Body of pancreas (tissue), 4 donors: ENCODE data around the gene SLC24A4. TPM values are rescaled to one million over a fixed set of nuclear protein-coding genes. Genes with fewer than 3 reads are reported as not detected.

ENCODE experiments used
- ATAC-seq: fragments of 150-250 bp; one replicate; pipeline ENCODE4 v1.9.1; 2016
- DNase-seq, 4 donors: peaks; one replicate each; pipeline ENCODE4 v3.0.0-alpha.2; 2019
- H3K27ac ChIP-seq, 4 donors: fragments of 200-600 bp; sonication (generic); 1 replicate in 3 of 4; 2 replicates in 1 of 4; pipeline versions ENCODE4 v1.5.1 to v1.6.1; 2016 to 2019; ENCODE audit warnings: mild to moderate bottlenecking in 1 of 4, mixed read lengths in 1 of 4, moderate library complexity in 1 of 4
- H3K27me3 ChIP-seq, 2 donors: fragments of 200-600 bp; sonication (generic); one replicate each; pipeline ENCODE4 v1.6.0; 2016; ENCODE audit warnings: mild to moderate bottlenecking in 1 of 2
- H3K36me3 ChIP-seq, 2 donors: fragments of 200-600 bp; sonication (generic); replicated peaks in 1 of 2; 2 replicates each; pipeline ENCODE4 v1.5.1; 2016; ENCODE audit warnings: low read depth in 2 of 2; ENCODE audit not compliant: insufficient read depth in 1 of 2
- H3K4me1 ChIP-seq: fragments of 200-600 bp; sonication (generic); one replicate; pipeline ENCODE4 v1.6.0; 2016
- H3K4me3 ChIP-seq, 2 donors: fragments of 200-600 bp; sonication (generic); 1 replicate in 1 of 2; 2 replicates in 1 of 2; pipeline ENCODE4 v1.5.1; 2016 to 2019
- H3K9me3 ChIP-seq, 3 donors: fragments of 200-600 bp; sonication (generic); 1 replicate in 2 of 3; 2 replicates in 1 of 3; pipeline ENCODE4 v1.5.1; 2016
- POLR2A ChIP-seq, 3 donors: fragments of 450-650 bp; IDR thresholded peaks; one replicate each; pipeline ENCODE4 v1.6.1; 2016; ENCODE audit warnings: antibody characterized with exemption in 3 of 3, mild to moderate bottlenecking in 2 of 3
- WGBS, 2 donors: methylation state at CpG; one replicate each; pipeline ENCODE4 v1.1.5; 2017; 5-methylcytosine and 5-hydroxymethylcytosine counted together
- intact Hi-C: fragments of 100-400 bp; cut with DNase I; formaldehyde crosslinking; loops from one replicate; pipeline ENCODE4 v1.15.1; 2023
- total RNA-seq, 2 donors: library from RNA; depleted of rRNA; stranded (reverse); fragments of >200 nt; gene quantifications; one replicate each; pipeline ENCODE4 v1.1.0, GENCODE V29; 2016
- TF ChIP-seq, protein P1 (sequence below), 7 experiments: fragments of 450-650 bp in 4 of 7; fragments of 200-600 bp in 3 of 7; sonication (generic) in 3 of 7; IDR thresholded peaks; one replicate each; pipeline ENCODE4 v1.5.1; 2016 to 2019; ENCODE audit warnings: antibody characterized with exemption in 7 of 7

Gene SLC24A4
- total RNA-seq, 2 donors from 2014 or later: 0.26 TPM; not detected in 1

DNA sequence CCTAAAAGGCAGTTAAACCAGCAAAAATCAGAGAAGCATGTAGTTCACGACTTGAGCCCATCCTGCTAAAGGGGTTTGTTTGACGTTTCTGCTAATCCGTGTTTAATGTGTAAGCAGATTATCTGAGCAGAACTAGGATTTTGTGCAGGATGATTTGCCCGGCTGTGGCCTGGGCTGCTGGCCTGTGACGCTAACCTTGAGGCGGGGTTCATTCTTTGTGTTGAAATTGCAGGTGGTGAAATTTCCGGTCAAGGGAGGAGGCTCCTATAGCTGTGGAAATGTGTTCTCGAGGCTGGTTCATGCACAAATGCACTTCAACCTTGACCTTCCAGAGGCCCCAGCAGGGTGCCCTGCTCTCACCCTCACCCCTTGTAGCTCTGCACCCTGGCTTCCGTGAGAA lies 63.7 kb downstream of the SLC24A4 start:
- Histone ChIP-seq H3K27me3 (no peaks in the 10 kb centered on the region), H3K9me3 (no peaks in the 10 kb centered on the region), H3K27ac (no peak overlapping the region), H3K4me3 (no peak overlapping the region), H3K36me3 (no peaks in the 10 kb centered on the region), H3K4me1 (no peaks in the 10 kb centered on the region)
- WGBS, 2 donors: 21 to 22% methylated on average over 9 of the region's 9 CpGs
- DNase-seq (peak in 1 of 4 donors; percentile 38), ATAC-seq (no peak)
- intact Hi-C loops: no loop called here
- TF ChIP-seq POLR2A (IDR thresholded peaks at IDR 0.05): no peak
- TF ChIP-seq, protein P1, sequence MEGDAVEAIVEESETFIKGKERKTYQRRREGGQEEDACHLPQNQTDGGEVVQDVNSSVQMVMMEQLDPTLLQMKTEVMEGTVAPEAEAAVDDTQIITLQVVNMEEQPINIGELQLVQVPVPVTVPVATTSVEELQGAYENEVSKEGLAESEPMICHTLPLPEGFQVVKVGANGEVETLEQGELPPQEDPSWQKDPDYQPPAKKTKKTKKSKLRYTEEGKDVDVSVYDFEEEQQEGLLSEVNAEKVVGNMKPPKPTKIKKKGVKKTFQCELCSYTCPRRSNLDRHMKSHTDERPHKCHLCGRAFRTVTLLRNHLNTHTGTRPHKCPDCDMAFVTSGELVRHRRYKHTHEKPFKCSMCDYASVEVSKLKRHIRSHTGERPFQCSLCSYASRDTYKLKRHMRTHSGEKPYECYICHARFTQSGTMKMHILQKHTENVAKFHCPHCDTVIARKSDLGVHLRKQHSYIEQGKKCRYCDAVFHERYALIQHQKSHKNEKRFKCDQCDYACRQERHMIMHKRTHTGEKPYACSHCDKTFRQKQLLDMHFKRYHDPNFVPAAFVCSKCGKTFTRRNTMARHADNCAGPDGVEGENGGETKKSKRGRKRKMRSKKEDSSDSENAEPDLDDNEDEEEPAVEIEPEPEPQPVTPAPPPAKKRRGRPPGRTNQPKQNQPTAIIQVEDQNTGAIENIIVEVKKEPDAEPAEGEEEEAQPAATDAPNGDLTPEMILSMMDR (IDR thresholded peaks at IDR 0.05): no peak

DNA sequence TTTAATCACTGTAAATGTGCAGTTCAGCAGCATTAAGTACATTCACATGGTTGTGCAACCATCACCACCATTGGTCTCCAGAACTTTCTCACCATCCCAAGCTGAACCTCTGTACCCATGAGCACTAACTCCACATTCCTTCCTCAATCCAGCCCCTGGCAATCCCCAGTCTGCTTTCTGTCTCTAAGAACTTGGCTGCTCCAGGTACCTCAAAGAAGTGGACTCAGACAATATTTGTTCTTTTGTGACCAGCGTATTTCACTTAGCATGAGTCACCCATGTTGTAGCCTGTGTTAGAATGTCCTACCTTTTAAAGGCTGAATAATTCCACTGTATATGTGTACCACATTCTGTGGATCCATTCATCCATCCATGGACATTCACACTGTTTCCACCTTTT lies 64.6 kb downstream of the SLC24A4 start:
- no peaks in the 10 kb centered on the region for H3K9me3 ChIP-seq
- no peaks in the 10 kb centered on the region for H3K4me1 ChIP-seq
- H3K27ac ChIP-seq: no peak overlapping the region
- intact Hi-C loops: no loop called here
- ATAC-seq (no peak), DNase-seq (no peak)
- H3K4me3 ChIP-seq: no peak overlapping the region
- no peaks in the 10 kb centered on the region for H3K36me3 ChIP-seq
- WGBS, 2 donors: 92 to 100% methylated on average over 1 of the region's 1 CpG
- no peak for TF ChIP-seq POLR2A (IDR thresholded peaks at IDR 0.05)
- TF ChIP-seq, protein P1 (IDR thresholded peaks at IDR 0.05): no peak
- H3K27me3 ChIP-seq: no peaks in the 10 kb centered on the region

DNA sequence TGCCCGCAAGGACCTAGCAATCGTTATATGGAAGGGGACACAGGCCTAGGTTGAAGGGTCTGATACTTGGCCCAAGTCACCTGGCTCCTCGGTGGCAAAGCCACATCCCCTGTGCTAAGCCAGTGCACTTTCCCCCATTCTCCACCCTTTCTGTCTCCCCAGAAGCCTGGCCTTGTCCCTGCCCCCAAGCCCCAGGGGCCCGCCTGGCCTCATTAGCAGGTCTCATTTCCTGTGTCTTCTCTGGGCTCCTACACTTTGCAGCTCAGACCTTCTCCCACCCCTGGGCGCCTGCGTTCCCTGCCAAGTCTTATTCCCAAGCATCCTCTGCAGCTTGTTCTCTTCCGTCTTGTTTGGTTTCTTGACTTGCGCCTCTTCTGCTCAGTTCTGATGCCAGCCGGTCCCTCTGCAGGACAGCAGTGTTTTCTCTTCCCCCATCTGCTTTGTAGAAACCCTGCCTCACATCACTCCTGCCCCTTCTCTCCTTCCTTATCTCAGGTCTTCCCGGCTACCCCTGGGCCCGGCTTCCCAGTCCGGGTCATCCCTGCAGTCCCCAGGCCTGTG lies 66.7 kb downstream of the SLC24A4 start:
- ATAC-seq: no peak

DNA sequence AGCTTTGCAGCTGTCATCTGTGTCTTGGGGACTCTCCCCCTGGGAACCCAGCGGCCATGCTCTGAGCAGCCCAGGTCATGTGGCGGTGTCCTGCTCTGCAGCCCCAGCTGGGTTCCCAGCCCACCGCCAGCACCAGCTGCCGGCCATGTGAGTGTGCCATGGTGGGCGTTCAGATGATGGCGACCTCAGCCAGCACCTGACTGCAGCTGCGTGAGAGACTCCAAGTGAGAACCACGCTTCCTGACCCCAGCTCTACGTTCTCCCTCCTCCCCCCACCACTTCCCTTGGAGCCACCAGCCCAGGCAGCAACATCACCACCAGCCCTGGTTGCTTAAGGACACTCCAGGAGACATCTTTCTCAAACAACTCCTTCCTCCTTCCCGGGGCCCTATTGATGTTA lies 68.8 kb downstream of the SLC24A4 start:
- Histone ChIP-seq H3K9me3 (no peaks in the 10 kb centered on the region), H3K27me3 (no peaks in the 10 kb centered on the region), H3K4me1 (no peaks in the 10 kb centered on the region), H3K27ac (no peak overlapping the region), H3K4me3 (no peak overlapping the region), H3K36me3 (no peaks in the 10 kb centered on the region)
- 59 to 70% methylated on average over 8 to 10 of the region's 10 CpGs for WGBS, 2 donors
- intact Hi-C loops: no loop called here
- ATAC-seq: no peak
- no peak for TF ChIP-seq POLR2A (IDR thresholded peaks at IDR 0.05)
- TF ChIP-seq, protein P1 (IDR thresholded peaks at IDR 0.05): no peak
- DNase-seq: peak in 1 of 4 donors; percentile 4

More for the DNA sequence above, 66.7 kb downstream of the SLC24A4 start:
- intact Hi-C loops: no loop called here
- no peak overlapping the region for H3K27ac ChIP-seq
- no peak overlapping the region for H3K4me3 ChIP-seq
- H3K36me3 ChIP-seq: no peaks in the 10 kb centered on the region
- H3K4me1 ChIP-seq: no peaks in the 10 kb centered on the region
- H3K9me3 ChIP-seq: no peaks in the 10 kb centered on the region
- H3K27me3 ChIP-seq: no peaks in the 10 kb centered on the region
- DNase-seq: no peak
- TF ChIP-seq POLR2A (IDR thresholded peaks at IDR 0.05): no peak
- TF ChIP-seq, protein P1 (IDR thresholded peaks at IDR 0.05): no peak
- WGBS, 2 donors: 55 to 58% methylated on average over 12 of the region's 12 CpGs

DNA sequence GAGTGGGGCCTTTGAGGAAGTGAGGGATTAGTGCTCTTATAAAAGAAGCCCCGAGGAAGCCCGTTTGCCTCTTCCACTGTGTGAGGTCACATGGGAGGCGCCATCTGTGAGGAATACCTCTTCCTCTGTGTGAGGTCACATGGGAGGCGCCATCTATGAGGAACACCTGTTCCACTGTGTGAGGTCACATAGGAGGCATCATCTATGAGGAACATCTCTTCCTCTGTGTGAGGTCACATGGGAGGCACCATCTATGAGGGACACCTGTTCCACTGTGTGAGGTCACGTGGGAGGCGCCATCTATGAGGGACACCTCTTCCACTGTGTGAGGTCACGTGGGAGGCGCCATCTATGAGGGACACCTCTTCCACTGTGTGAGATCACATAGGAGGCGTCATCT lies 69.7 kb downstream of the SLC24A4 start:
- WGBS, 2 donors: 73 to 75% methylated on average over 9 of the region's 9 CpGs
- Histone ChIP-seq H3K36me3 (no peaks in the 10 kb centered on the region), H3K9me3 (no peaks in the 10 kb centered on the region), H3K27me3 (no peaks in the 10 kb centered on the region), H3K4me3 (no peak overlapping the region), H3K27ac (no peak overlapping the region), H3K4me1 (no peaks in the 10 kb centered on the region)
- no peak for ATAC-seq
- no peak for DNase-seq
- no peak for TF ChIP-seq POLR2A (IDR thresholded peaks at IDR 0.05)
- TF ChIP-seq, protein P1 (IDR thresholded peaks at IDR 0.05): no peak
- intact Hi-C loops: no loop called here
